Erythroblast (primary cell): ENCODE results near the gene MGAT4A.

ENCODE experiments used
- GATA1 ChIP-seq: IDR thresholded peaks from 2 replicates; pipeline ENCODE4 v1.6.1; 2011; ENCODE audit warnings: low read depth, mild to moderate bottlenecking, control low read depth, low read length, moderate library complexity
- POLR2A ChIP-seq: IDR thresholded peaks from 2 replicates; pipeline ENCODE4 v1.6.1; 2011; ENCODE audit warnings: mild to moderate bottlenecking, low read length

DNA sequence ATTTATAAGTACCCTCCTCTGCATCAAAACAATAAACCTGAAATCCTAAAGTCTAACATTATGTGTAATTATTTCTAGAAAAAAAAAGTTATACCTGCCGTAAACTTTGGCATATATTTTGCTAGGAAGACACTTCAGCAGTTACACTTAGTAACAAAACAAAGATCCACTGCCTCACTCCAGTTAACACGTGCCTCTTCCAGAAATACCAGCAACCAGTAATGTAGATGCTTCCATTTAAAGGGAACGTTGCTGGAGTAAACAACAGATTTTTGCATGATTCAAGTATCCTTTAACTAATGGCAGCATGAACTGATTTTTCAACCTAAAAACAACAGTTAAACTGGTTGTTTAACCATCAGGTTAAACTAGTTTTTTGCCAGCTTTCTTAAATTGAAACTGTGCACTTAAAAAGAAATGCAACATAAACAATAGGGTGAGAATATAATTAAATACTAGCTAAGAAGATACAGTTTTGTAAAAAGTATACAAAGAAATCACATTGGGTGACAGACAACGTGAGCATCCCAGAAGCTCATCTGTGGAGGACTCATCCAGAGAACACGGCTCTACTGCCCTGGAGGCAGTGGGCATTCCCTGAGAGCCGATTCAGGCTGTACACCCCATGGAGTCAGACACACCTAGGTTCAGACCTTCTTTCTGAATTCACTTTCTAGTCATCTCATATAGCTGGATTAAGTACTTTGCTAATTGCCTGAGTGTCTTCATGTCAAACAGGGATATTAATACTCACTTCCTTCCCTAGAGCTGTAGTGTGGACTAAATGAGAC lies 22.3 kb downstream of the MGAT4A start:
- no peak for TF ChIP-seq POLR2A
- TF ChIP-seq GATA1: no peak
